Omental fat pad (tissue), 4 donors: ENCODE data around the gene ABCC9. TPM values are rescaled to one million over a fixed set of nuclear protein-coding genes. Genes with fewer than 3 reads are reported as not detected.
A peak's percentile ranks its signal among the peaks of the same experiment; 100 is the strongest.

ENCODE experiments used
- ATAC-seq: fragments of 150-250 bp; one replicate; pipeline ENCODE4 v1.9.1; 2016; ENCODE audit warnings: mild to moderate bottlenecking, moderate library complexity; ENCODE audit not compliant: low FRiP score
- DNase-seq: peaks from one replicate; pipeline ENCODE4 v3.0.0-alpha.2; 2019; ENCODE audit warnings: low spot score
- CTCF ChIP-seq, 3 donors: fragments of 450-650 bp; IDR thresholded peaks; one replicate each; pipeline ENCODE4 v1.5.1; 2016 to 2017; ENCODE audit warnings: antibody characterized with exemption in 3 of 3, mild to moderate bottlenecking in 3 of 3, moderate library complexity in 2 of 3
- total RNA-seq, 4 donors: library from RNA; depleted of rRNA; stranded (reverse); fragments of >200 nt; gene quantifications; one replicate each; pipeline ENCODE4 v1.1.0, GENCODE V29; 2016

Gene ABCC9
- total RNA-seq, 4 donors from 2014 or later = 37.9 to 64.2 (median 54.4) TPM

- DNase-seq (no peak), ATAC-seq (no peak)
- TF ChIP-seq CTCF (IDR thresholded peaks at IDR 0.05) = no peak
Measured at GRCh38 chr12:21962236-21962635, 21.0 kb upstream of the ABCC9 start.

DNA sequence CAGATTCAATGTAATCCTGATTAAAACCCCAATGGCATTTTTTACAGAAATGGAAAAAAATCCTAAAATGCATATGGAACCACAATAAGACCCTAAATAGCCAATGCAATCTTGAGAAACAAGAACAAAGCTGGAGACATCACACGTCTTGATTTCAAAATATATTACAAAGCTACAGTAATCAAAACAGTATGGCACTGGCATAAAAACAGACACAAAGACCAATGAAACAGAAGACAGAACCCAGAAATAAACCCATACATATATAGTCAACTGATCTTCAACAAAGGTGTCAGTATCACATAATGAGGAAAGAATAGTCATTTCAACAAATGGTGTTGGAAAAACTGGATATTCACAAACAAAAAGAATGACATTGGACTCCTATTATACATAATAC, 9.4 kb upstream of the ABCC9 start:
- ATAC-seq = no peak
- no peak for DNase-seq
- no peak for TF ChIP-seq CTCF (IDR thresholded peaks at IDR 0.05)

DNA sequence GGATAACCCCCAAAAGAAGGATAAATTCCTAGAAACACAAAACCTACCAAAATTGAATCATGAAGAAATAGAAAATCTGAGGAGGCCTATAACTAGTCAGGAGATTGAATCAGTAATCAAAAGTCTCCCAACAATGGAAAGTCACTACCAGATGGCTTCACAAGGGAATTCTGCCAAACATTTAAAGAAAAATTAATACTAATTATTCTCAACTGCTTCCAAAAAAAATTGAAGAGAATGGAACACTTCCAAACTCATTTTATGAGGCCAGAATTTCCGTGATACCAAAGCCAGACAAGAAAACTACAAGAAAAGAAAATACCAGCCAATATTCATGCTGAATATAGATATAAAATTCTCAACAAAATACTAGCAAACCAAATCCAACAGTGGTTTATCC, 7.8 kb upstream of the ABCC9 start:
- TF ChIP-seq CTCF (IDR thresholded peaks at IDR 0.05) = no peak
- DNase-seq (no peak), ATAC-seq (no peak)

GRCh38 chr12:21946983-21947382, 5.8 kb upstream of the ABCC9 start:
- ATAC-seq (no peak), DNase-seq (no peak)
- no peak for TF ChIP-seq CTCF (IDR thresholded peaks at IDR 0.05)

GRCh38 chr12:21945002-21945401, 3.8 kb upstream of the ABCC9 start:
- TF ChIP-seq CTCF (IDR thresholded peaks at IDR 0.05) = no peak
- no peak for ATAC-seq
- no peak for DNase-seq

DNA sequence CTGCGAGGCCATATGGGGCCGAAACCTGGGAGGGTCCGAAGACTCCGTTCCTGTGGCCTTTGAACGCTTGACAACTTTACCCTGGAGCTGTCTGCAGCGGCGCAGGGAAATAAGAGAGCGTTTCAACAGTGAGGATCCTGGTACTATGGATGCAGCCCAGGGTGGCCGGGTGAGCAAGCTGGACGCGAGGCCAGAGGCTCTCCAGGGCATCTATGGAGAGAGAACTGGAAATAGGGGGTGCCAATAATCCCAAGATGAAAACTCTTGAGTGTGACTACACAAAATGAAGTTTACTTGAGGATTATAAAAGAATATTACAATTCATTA, 1.1 kb upstream of the ABCC9 start:
- peak; percentile 30 for ATAC-seq
- TF ChIP-seq CTCF (IDR thresholded peaks at IDR 0.05) = no peak
- no peak for DNase-seq

DNA sequence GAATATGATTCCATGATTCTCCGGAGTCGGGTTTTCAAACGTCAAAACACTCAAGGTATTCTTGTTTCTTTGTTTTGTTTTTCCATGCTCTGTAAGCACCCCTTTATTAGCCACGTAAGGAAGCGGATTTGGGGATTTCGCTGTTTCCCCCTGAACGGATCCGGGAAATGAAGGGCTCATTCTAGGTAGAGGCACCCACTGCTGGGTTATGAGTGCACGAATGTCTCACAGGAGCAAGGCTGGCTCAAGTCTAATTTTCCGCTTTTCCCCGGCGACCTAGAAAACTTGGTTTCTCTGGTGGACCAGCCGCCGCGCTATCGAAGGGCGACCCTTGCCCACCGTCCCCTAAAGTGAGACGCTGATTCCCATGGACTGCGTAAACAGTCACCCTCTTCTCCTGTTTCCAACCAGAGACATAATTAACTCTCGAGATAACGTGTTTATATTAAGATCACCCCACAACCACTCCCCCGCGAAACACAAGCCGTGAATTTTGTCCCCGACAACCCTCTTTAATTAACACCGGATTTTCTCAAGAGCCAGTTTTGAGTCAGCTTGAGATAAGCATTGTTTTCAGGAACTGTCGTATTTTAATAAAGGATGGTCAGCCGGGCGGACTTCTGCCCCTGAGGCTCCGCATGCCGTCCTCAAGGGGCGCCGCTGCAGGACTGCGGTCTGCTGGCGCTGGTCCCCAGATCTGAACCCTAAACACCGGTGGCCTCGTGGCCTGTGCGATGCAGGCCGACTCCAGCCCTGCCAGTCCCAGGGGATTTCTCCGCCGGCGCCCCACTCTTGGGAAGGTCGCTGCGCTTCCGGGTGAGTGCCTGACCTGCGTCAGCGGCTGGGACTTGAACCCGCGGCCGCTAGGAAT, 515 bp upstream of the ABCC9 start:
- TF ChIP-seq CTCF (IDR thresholded peaks at IDR 0.05) = no peak
- no peak for DNase-seq
- peak; percentile 72 for ATAC-seq
